Caco-2 (cell line): ENCODE measurements around the gene NEB. TPM values are rescaled to one million over a fixed set of nuclear protein-coding genes. Genes with fewer than 3 reads are reported as not detected.
"Not testable (repeated sequence)": the region's sequence is repeated elsewhere in the genome, so short reads cannot be mapped to it uniquely, and the experiment has no call there.

Source experiments
- BruUV-seq: library from RNA; stranded (reverse); fragments of 400-500 nt; replicated peaks from 2 replicates; lab custom pipeline; 2021; lab: Mats Ljungman, UMichigan
- CTCF ChIA-PET: fragments of 300-600 bp; sonication (Branson Sonifier 250); formaldehyde crosslinking; loops from one replicate; lab custom pipeline; 2022; ENCODE audit warnings: antibody characterized with exemption; lab: Charles Lee
- POLR2A ChIA-PET: fragments of 300-600 bp; sonication (Branson Sonifier 250); formaldehyde crosslinking; loops from one replicate; lab custom pipeline; 2022; ENCODE audit warnings: antibody characterized with exemption; lab: Charles Lee
- DNase-seq, 2 experiments: peaks; one replicate each; pipeline versions ENCODE4 v3.0.0 to v3.0.0-alpha.2; 2020 to 2022
- H3K27me3 ChIP-seq: replicated peaks from 2 replicates; pipeline ENCODE4 v1.6.0; 2011; ENCODE audit warnings: low read length; ENCODE audit not compliant: control insufficient read depth, insufficient read depth
- H3K36me3 ChIP-seq: 2 replicates; pipeline ENCODE4 v1.5.1; 2011; ENCODE audit warnings: low read length; ENCODE audit not compliant: control insufficient read depth, insufficient read depth
- H3K4me1 ChIP-seq: fragments of 250-450 bp; sonication (Bioruptor Pico); 2 replicates; pipeline ENCODE4 v1.5.1; 2020; ENCODE audit warnings: mild to moderate bottlenecking
- H3K4me3 ChIP-seq: 2 replicates; pipeline ENCODE4 v1.5.1; 2011; ENCODE audit warnings: low read depth, mild to moderate bottlenecking, control low read depth, low read length
- H3K9me3 ChIP-seq: fragments of 250-450 bp; sonication (Bioruptor Pico); 2 replicates; pipeline ENCODE4 v1.5.1; 2020; ENCODE audit warnings: mild to moderate bottlenecking, moderate library complexity
- H3K27ac Mint-ChIP-seq: one replicate; pipeline ENCODE4 v1.8.0; 2022; ENCODE audit warnings: mixed read lengths; ENCODE audit not compliant: unreplicated experiment
- H3K27me3 Mint-ChIP-seq: one replicate; pipeline ENCODE4 v1.8.0; 2022; ENCODE audit warnings: mixed read lengths; ENCODE audit not compliant: insufficient read depth, unreplicated experiment
- H3K36me3 Mint-ChIP-seq: one replicate; pipeline ENCODE4 v1.8.0; 2022; ENCODE audit warnings: mild to moderate bottlenecking, mixed read lengths; ENCODE audit not compliant: insufficient read depth, unreplicated experiment
- H3K4me1 Mint-ChIP-seq: one replicate; pipeline ENCODE4 v1.8.0; 2022; ENCODE audit warnings: low read depth, mixed read lengths; ENCODE audit not compliant: unreplicated experiment
- H3K4me3 Mint-ChIP-seq: one replicate; pipeline ENCODE4 v1.8.0; 2022; ENCODE audit warnings: mild to moderate bottlenecking, moderate library complexity, mixed read lengths; ENCODE audit not compliant: unreplicated experiment
- H3K9me3 Mint-ChIP-seq: one replicate; pipeline ENCODE4 v1.8.0; 2022; ENCODE audit warnings: mixed read lengths; ENCODE audit not compliant: unreplicated experiment
- intact Hi-C: fragments of 100-400 bp; cut with micrococcal nuclease; formaldehyde crosslinking; loops from one replicate; pipeline ENCODE4 v1.10.0; 2022; ENCODE audit not compliant: unreplicated experiment
- total RNA-seq: library from RNA; stranded (reverse); gene quantifications from 2 replicates; pipeline ENCODE4 v1.2.3, GENCODE V29; 2022
- TF ChIP-seq, protein P1 (sequence below), 2 experiments: fragments of 200-600 bp in 1 of 2; IDR thresholded peaks; 1 replicate in 1 of 2; 2 replicates in 1 of 2; pipeline versions ENCODE4 v1.5.1 to v1.8.0; 2011 to 2022; ENCODE audit warnings: antibody characterized with exemption in 1 of 2, control low read depth in 1 of 2, inconsistent platforms in 1 of 2, low read depth in 1 of 2, low read length in 1 of 2, mild to moderate bottlenecking in 1 of 2, moderate library complexity in 1 of 2; ENCODE audit not compliant: insufficient read depth in 1 of 2, severe bottlenecking in 1 of 2, unreplicated experiment in 1 of 2

Gene NEB
- total RNA-seq, 1 experiment from 2014 or later = 14.7 TPM

DNA sequence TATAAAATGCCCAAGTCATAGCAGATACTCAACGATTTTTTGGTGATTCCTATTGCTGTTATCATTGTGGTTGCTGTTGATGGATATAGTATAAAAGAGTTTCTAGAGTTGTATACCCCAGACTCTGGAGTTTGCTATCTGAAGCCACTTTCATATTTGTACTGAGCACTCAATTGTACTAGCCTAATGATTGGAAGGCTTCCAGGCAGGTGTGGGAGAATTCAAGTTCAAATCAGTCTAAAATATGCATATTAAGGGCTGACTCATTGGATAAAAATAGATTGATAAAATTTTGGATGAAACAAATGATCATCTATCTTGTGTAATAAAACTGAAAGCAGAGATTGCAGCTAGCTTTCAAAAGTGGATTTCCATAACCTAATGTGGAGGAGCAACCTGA is 122.9 kb downstream of the NEB start:
- Histone ChIP-seq H3K36me3 (peaks cover 2% of the 10 kb centered on the region; the same call in 1 of the 2 replicates), H3K4me1 (no peaks in the 10 kb centered on the region), H3K9me3 (no peaks in the 10 kb centered on the region), H3K4me3 (no peak overlapping the region), H3K27me3 (no peaks in the 10 kb centered on the region)
- no peak for DNase-seq
- ChIA-PET CTCF (no interaction called here), POLR2A (no interaction called here)
- no peaks in the 10 kb centered on the region for H3K4me1 Mint-ChIP-seq
- no peaks in the 10 kb centered on the region for H3K9me3 Mint-ChIP-seq
- no TSS peak for BruUV-seq
- H3K36me3 Mint-ChIP-seq = no peaks in the 10 kb centered on the region
- no peak overlapping the region for H3K27ac Mint-ChIP-seq
- TF ChIP-seq, protein P1, sequence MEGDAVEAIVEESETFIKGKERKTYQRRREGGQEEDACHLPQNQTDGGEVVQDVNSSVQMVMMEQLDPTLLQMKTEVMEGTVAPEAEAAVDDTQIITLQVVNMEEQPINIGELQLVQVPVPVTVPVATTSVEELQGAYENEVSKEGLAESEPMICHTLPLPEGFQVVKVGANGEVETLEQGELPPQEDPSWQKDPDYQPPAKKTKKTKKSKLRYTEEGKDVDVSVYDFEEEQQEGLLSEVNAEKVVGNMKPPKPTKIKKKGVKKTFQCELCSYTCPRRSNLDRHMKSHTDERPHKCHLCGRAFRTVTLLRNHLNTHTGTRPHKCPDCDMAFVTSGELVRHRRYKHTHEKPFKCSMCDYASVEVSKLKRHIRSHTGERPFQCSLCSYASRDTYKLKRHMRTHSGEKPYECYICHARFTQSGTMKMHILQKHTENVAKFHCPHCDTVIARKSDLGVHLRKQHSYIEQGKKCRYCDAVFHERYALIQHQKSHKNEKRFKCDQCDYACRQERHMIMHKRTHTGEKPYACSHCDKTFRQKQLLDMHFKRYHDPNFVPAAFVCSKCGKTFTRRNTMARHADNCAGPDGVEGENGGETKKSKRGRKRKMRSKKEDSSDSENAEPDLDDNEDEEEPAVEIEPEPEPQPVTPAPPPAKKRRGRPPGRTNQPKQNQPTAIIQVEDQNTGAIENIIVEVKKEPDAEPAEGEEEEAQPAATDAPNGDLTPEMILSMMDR (IDR thresholded peaks at IDR 0.05; ENCODE audit: insufficient read depth in 1 of 2, low read depth in 1 of 2, low read length in 1 of 2, severe bottlenecking in 1 of 2, unreplicated experiment in 1 of 2) = no peak
- intact Hi-C loops = no loop called here
- no peak overlapping the region for H3K4me3 Mint-ChIP-seq
- no peaks in the 10 kb centered on the region for H3K27me3 Mint-ChIP-seq

DNA sequence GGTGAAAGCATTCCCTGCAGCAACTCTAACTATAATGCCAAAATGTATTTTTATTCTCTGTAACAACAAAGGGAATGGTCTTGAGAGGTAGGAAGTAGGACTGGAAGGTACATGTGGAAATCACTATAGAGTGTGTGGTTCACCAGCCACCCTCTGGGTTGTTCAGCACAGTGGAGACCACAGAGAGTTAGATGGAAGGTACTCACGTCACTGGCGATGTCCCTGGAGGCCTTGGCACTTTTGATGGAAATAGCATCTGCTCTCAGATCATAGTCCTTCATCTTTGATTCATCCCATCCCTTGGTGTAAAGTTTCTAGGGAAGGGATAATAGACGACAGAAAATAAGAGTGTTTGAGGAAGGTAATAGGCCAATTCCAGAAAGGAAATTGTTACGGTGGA is 124.0 kb downstream of the NEB start:
- ChIA-PET CTCF (no interaction called here), POLR2A (no interaction called here)
- H3K27ac Mint-ChIP-seq = no peak overlapping the region
- Histone ChIP-seq H3K4me3 (no peak overlapping the region), H3K36me3 (peaks cover 2% of the 10 kb centered on the region; the same call in 1 of the 2 replicates), H3K27me3 (no peaks in the 10 kb centered on the region), H3K4me1 (no peaks in the 10 kb centered on the region), H3K9me3 (no peaks in the 10 kb centered on the region)
- TF ChIP-seq, protein P1 (IDR thresholded peaks at IDR 0.05; ENCODE audit: insufficient read depth in 1 of 2, low read depth in 1 of 2, low read length in 1 of 2, severe bottlenecking in 1 of 2, unreplicated experiment in 1 of 2) = no peak
- BruUV-seq = no TSS peak
- no peaks in the 10 kb centered on the region for H3K9me3 Mint-ChIP-seq
- intact Hi-C loops = no loop called here
- no peaks in the 10 kb centered on the region for H3K4me1 Mint-ChIP-seq
- H3K27me3 Mint-ChIP-seq = no peaks in the 10 kb centered on the region
- no peak overlapping the region for H3K4me3 Mint-ChIP-seq
- no peaks in the 10 kb centered on the region for H3K36me3 Mint-ChIP-seq
- DNase-seq = no peak

DNA sequence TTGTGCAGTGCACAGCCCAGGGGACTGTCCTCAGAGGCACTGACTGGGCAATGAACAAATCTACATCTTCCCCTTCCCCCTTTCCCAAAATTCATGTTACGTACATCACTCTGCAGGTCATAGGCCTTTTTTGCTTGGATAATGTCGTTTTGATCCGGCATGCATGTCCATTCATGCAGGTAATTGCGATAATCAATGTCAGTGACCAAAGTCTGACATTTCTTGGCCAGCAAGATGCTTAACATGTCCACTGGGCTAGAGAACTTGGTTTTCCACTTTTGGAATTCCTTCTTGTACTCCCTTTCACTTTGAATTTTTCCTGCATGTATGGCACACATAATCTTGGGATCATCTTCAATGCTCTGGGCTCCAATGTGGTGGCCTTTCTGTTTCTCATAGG is 124.6 kb downstream of the NEB start:
- Histone ChIP-seq H3K9me3 (no peaks in the 10 kb centered on the region), H3K36me3 (peaks cover 2% of the 10 kb centered on the region; the same call in 1 of the 2 replicates), H3K27me3 (no peaks in the 10 kb centered on the region), H3K4me1 (no peaks in the 10 kb centered on the region), H3K4me3 (no peak overlapping the region)
- intact Hi-C loops = no loop called here
- DNase-seq = no peak
- no TSS peak for BruUV-seq
- ChIA-PET CTCF (no interaction called here), POLR2A (no interaction called here)
- H3K27me3 Mint-ChIP-seq = no peaks in the 10 kb centered on the region
- no peaks in the 10 kb centered on the region for H3K36me3 Mint-ChIP-seq
- H3K9me3 Mint-ChIP-seq = no peaks in the 10 kb centered on the region
- TF ChIP-seq, protein P1 (IDR thresholded peaks at IDR 0.05; ENCODE audit: insufficient read depth in 1 of 2, low read depth in 1 of 2, low read length in 1 of 2, severe bottlenecking in 1 of 2, unreplicated experiment in 1 of 2) = no peak
- no peak overlapping the region for H3K4me3 Mint-ChIP-seq
- no peak overlapping the region for H3K27ac Mint-ChIP-seq
- H3K4me1 Mint-ChIP-seq = no peaks in the 10 kb centered on the region

DNA sequence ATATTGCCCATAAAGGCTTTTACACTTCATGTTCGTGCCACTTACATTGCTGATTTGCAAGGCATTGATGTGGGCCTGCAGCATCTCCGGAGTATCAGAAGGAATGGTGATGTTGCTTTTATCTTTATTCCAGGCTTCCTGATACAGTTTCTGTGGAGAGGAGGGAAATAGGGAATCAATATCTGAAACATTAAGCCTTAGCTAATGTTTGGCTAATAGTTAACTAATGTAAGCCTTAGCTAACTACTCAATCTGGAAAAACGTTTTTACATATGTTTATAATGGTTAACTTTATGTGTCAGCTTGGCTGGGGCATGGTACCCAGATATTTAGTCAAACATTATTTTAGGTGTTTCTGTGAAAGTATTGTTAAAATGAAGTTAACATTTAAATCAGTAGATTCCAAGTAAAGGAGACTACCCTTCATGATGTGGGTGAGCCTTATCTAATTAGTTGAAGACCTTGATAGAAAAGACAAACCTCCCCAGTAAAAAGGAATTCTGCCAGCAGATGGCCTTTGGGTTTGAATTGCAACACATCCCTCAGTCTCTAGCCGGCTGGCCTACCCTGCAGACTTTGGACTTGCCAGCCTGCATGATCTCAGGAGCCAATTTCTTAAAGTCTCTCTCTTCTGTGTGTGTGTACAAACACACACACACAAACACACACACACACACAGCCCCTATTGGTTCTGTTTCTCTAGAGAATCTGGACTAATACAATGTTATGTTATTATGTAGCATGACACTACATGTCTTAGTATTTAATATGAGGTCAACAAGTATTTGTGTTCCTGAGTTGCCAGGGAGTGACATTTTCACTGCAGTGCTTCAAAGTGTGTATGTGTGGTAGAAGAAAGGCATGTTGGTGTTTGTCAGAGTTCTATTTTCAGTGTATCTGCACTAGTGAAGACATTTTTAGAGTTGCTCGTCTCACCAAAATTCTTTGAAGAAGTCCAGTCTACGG is 126.5 kb downstream of the NEB start:
- BruUV-seq, DNase-seq, intact Hi-C loops, H3K9me3 Mint-ChIP-seq, H3K4me3 ChIP-seq, H3K9me3 ChIP-seq, H3K36me3 Mint-ChIP-seq, CTCF ChIA-PET, H3K4me1 ChIP-seq, H3K4me1 Mint-ChIP-seq, H3K36me3 ChIP-seq, H3K27ac Mint-ChIP-seq, H3K27me3 Mint-ChIP-seq, H3K27me3 ChIP-seq, H3K4me3 Mint-ChIP-seq, POLR2A ChIA-PET: not testable (repeated sequence)

DNA sequence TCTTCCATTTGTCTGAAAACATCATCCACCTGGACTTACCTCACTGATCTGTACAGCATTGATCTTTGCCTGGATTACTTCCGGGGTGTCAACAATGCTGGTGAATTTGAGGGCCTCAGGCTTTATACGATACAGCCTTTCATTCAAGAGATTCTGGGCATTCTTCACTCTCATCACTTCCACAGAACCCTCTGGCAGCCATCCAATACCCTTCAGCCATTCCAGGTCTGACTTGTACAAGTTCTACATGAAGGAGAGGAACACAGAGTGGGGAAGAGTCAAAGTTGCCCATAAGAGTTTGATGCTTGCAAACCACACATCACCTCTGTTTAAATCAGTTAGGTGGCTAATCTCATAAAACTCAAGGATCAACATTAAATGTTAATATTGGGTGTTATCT is 130.7 kb downstream of the NEB start:
- DNase-seq, H3K4me1 Mint-ChIP-seq, BruUV-seq: not testable (repeated sequence)

More for the DNA sequence above, 130.7 kb downstream of the NEB start:
- CTCF ChIA-PET, intact Hi-C loops, POLR2A ChIA-PET, H3K36me3 Mint-ChIP-seq, H3K9me3 Mint-ChIP-seq, H3K27me3 Mint-ChIP-seq, H3K4me3 ChIP-seq, H3K36me3 ChIP-seq, H3K27me3 ChIP-seq, H3K9me3 ChIP-seq, H3K27ac Mint-ChIP-seq, H3K4me1 ChIP-seq, H3K4me3 Mint-ChIP-seq: not testable (repeated sequence)
